Measurements from ENCODE around the gene PLCG1. TPM values are rescaled to one million over a fixed set of nuclear protein-coding genes. Genes with fewer than 3 reads are reported as not detected.

The PLCG1 gene
- total and polyA plus RNA-seq, 11 donors: 32.5 to 72.2 (median 52.8) TPM

GRCh38 chr20:41091927-41092326, 45.4 kb upstream of the PLCG1 start:
- no peak for ATAC-seq

GRCh38 chr20:41094353-41095055, 42.8 kb upstream of the PLCG1 start:
- 92 to 98% (median 97%) methylated on average over 2 of the region's 2 CpGs for WGBS, 4 donors
- intact Hi-C loops (cut with DNase I): loop anchor here (1.0 to 5.0 kb wide), 7 partner anchors 102 to 127 kb away; no protein-coding TSS in a partner anchor
- DNase-seq: no peak
- ATAC-seq: peak in 2 of 4 donors; percentile 22 to 26
- no peak overlapping the region for H3K27ac ChIP-seq
- peaks cover 0 to 93% (median 80%) of the 10 kb centered on the region in 9 donors for H3K36me3 ChIP-seq
- H3K9me3 ChIP-seq: no peaks in the 10 kb centered on the region
- TF ChIP-seq POLR2A (IDR thresholded peaks at IDR 0.05) (no peak), CTCF (IDR thresholded peaks at IDR 0.05) (no peak)
- H3K4me1 ChIP-seq: peaks cover 0 to 12% (median 0%) of the 10 kb centered on the region in 12 donors
- H3K27me3 ChIP-seq: no peaks in the 10 kb centered on the region
- H3K4me3 ChIP-seq: no peak overlapping the region

More at GRCh38 chr20:41091927-41092326, 45.4 kb upstream of the PLCG1 start:
- no peaks in the 10 kb centered on the region for H3K9me3 ChIP-seq
- 89 to 94% (median 91%) methylated on average over 4 of the region's 4 CpGs for WGBS, 4 donors
- H3K4me1 ChIP-seq: peaks cover 0 to 12% (median 0%) of the 10 kb centered on the region in 12 donors
- H3K27ac ChIP-seq: no peak overlapping the region
- no peak overlapping the region for H3K4me3 ChIP-seq
- DNase-seq: no peak
- no peaks in the 10 kb centered on the region for H3K27me3 ChIP-seq
- TF ChIP-seq CTCF (IDR thresholded peaks at IDR 0.05) (no peak), POLR2A (IDR thresholded peaks at IDR 0.05) (no peak)
- peaks cover 0 to 90% (median 78%) of the 10 kb centered on the region in 9 donors for H3K36me3 ChIP-seq
- intact Hi-C loops (cut with DNase I): loop anchor here in 3 of 10 donors (5.0 kb wide), 2 partner anchors 100 to 125 kb away; no protein-coding TSS in a partner anchor

- no peak overlapping the region for H3K4me3 ChIP-seq
- TF ChIP-seq CTCF (IDR thresholded peaks at IDR 0.05) (peak; percentile 83 to 94 (median 86)), POLR2A (IDR thresholded peaks at IDR 0.05) (no peak)
- no peaks in the 10 kb centered on the region for H3K27me3 ChIP-seq
- WGBS, 4 donors: 44 to 48% (median 46%) methylated on average over 7 of the region's 7 CpGs
- intact Hi-C loops (cut with DNase I): loop anchor here in 8 of 10 donors (1.0 to 5.0 kb wide), 6 partner anchors 103 to 127 kb away; no protein-coding TSS in a partner anchor
- no peak overlapping the region for H3K27ac ChIP-seq
- peak in 3 of 4 donors; percentile 34 to 77 (median 71) for ATAC-seq
- DNase-seq: peak; percentile 38 to 72 (median 54)
- H3K4me1 ChIP-seq: peaks cover 0 to 12% (median 0%) of the 10 kb centered on the region in 12 donors
- peaks cover 0 to 94% (median 84%) of the 10 kb centered on the region in 9 donors for H3K36me3 ChIP-seq
- no peaks in the 10 kb centered on the region for H3K9me3 ChIP-seq
Measured at GRCh38 chr20:41095110-41095969, 42.0 kb upstream of the PLCG1 start.
